K562 (cell line): ENCODE measurements around the gene HOXA5. TPM values are rescaled to one million over a fixed set of nuclear protein-coding genes. Genes with fewer than 3 reads are reported as not detected.

Experiments used
- ATAC-seq: fragments of 200-7000 bp; cut with Tn5 transposase; 3 replicates; pipeline ENCODE4 v1.9.1; 2020; ENCODE audit warnings: moderate library complexity
- BruUV-seq: library from RNA; stranded (reverse); fragments of 400-500 nt; replicated peaks from 2 replicates; lab custom pipeline; 2021; lab: Mats Ljungman, UMichigan
- CTCF ChIA-PET: fragments of 300-600 bp; formaldehyde crosslinking; extraction: SDS; loops from one replicate; lab custom pipeline; 2021; ENCODE audit warnings: low intra/inter-chr PET ratio; lab: Yijun Ruan, JAX
- POLR2A ChIA-PET: fragments of 300-600, 350-650 bp; sonication (Branson Sonifier 250); formaldehyde crosslinking; extraction: SDS; loops from one replicate; lab custom pipeline; 2021; ENCODE audit warnings: antibody characterized with exemption, inconsistent platforms; lab: Yijun Ruan, JAX
- DNase-seq, 4 experiments: peaks; one replicate each; pipeline versions ENCODE4 v3.0.0 to v3.0.0-alpha.2; 2011 to 2018; ENCODE audit warnings: low spot score in 3 of 4, mixed read lengths in 3 of 4; ENCODE audit errors: extremely low read depth in 1 of 4
- FAIRE-seq: peaks from 2 replicates; lab custom pipeline; 2011; peaks lifted over from hg19 to GRCh38; lab: Jason Lieb, UNC
- H2AFZ ChIP-seq: 2 replicates; pipeline ENCODE4 v1.6.0; 2011; ENCODE audit warnings: low read depth, low read length, control low read depth, inconsistent platforms
- H3K27ac ChIP-seq: fragments of 200-600 bp; 3 replicates; pipeline ENCODE4 v1.8.0; 2011; ENCODE audit warnings: low read depth, mild to moderate bottlenecking, control low read depth, inconsistent platforms, low read length, moderate library complexity, mixed read lengths; ENCODE audit errors: extremely low read depth
- H3K27me3 ChIP-seq, 2 experiments: fragments of 300-600 bp in 1 of 2; 2 replicates in 1 of 2; 3 replicates in 1 of 2; pipeline versions ENCODE4 v1.6.0 to v1.8.0; 2011; ENCODE audit warnings: inconsistent platforms in 2 of 2, low read length in 2 of 2, mild to moderate bottlenecking in 1 of 2, mixed read lengths in 1 of 2, moderate library complexity in 1 of 2; ENCODE audit not compliant: control insufficient read depth in 2 of 2, insufficient read depth in 2 of 2
- H3K36me3 ChIP-seq: fragments of 300-600 bp; 3 replicates; pipeline ENCODE4 v1.8.0; 2011; ENCODE audit warnings: mild to moderate bottlenecking, low read length, inconsistent platforms; ENCODE audit not compliant: control insufficient read depth, insufficient read depth
- H3K4me1 ChIP-seq, 2 experiments: fragments of 200-600 bp in 1 of 2; replicated peaks in 1 of 2; 2 replicates in 1 of 2; 3 replicates in 1 of 2; pipeline versions ENCODE4 v1.5.1 to v1.8.0; 2011; ENCODE audit warnings: inconsistent platforms in 2 of 2, low read length in 2 of 2, mild to moderate bottlenecking in 1 of 2, mixed read lengths in 1 of 2, moderate library complexity in 1 of 2; ENCODE audit not compliant: control insufficient read depth in 2 of 2, insufficient read depth in 2 of 2
- H3K4me2 ChIP-seq: 2 replicates; pipeline ENCODE4 v1.6.1; 2011; ENCODE audit warnings: low read length, control low read depth, inconsistent platforms, mixed read lengths; ENCODE audit not compliant: insufficient read depth
- H3K4me3 ChIP-seq: fragments of 200-600 bp; sonication (generic), shearing (Covaris generic); 2 replicates; pipeline ENCODE4 v1.5.1; 2016; ENCODE audit warnings: control low read depth, inconsistent platforms
- H3K79me2 ChIP-seq: fragments of 200-600 bp; 3 replicates; pipeline ENCODE4 v1.8.0; 2011; ENCODE audit warnings: low read length, inconsistent platforms; ENCODE audit not compliant: control insufficient read depth, insufficient read depth
- H3K9ac ChIP-seq, 2 experiments: 2 replicates each; pipeline versions ENCODE4 v1.6.0 to v1.6.1; 2011; ENCODE audit warnings: low read depth in 2 of 2, low read length in 2 of 2, control low read depth in 1 of 2, inconsistent platforms in 1 of 2, mild to moderate bottlenecking in 1 of 2, mixed read lengths in 1 of 2; ENCODE audit not compliant: insufficient read depth in 1 of 2
- H3K9me1 ChIP-seq: one replicate; pipeline ENCODE4 v1.6.0; 2011; ENCODE audit warnings: inconsistent platforms, mild to moderate bottlenecking, low read length, moderate library complexity; ENCODE audit not compliant: control insufficient read depth, insufficient read depth
- H3K9me3 ChIP-seq: replicated peaks from 2 replicates; pipeline ENCODE4 v1.5.1; 2011; ENCODE audit warnings: low read depth, low read length, inconsistent platforms; ENCODE audit not compliant: control insufficient read depth, insufficient read depth
- H4K20me1 ChIP-seq: replicated peaks from 2 replicates; pipeline ENCODE4 v1.6.1; 2011; ENCODE audit warnings: low read length, inconsistent platforms, mixed read lengths; ENCODE audit not compliant: control insufficient read depth, insufficient read depth
- GATA2 ChIP-seq: sonication (generic); formaldehyde crosslinking; IDR thresholded peaks from 2 replicates; pipeline ENCODE4 v1.4.0; 2020; ENCODE audit warnings: mild to moderate bottlenecking, missing genetic modification reagents
- NBN ChIP-seq: fragments of 450-650 bp; IDR thresholded peaks from 2 replicates; pipeline ENCODE4 v1.6.1; 2016; ENCODE audit warnings: low read depth, mild to moderate bottlenecking
- PHB2 ChIP-seq: fragments of 450-650 bp; IDR thresholded peaks from 2 replicates; pipeline ENCODE4 v1.6.1; 2017; ENCODE audit warnings: low read depth
- USF2 ChIP-seq: sonication (generic); formaldehyde crosslinking; IDR thresholded peaks from 2 replicates; pipeline ENCODE4 v1.5.0; 2020; ENCODE audit warnings: missing genetic modification reagents
- WGBS: fragments of 100-300 bp; shearing (Covaris generic); methylation state at CpG from one replicate; pipeline ENCODE4 v1.1.6; 2016; ENCODE audit warnings: low coverage, mixed read lengths; ENCODE audit not compliant: insufficient coverage; ENCODE audit errors: missing lambda C conversion rate; 5-methylcytosine and 5-hydroxymethylcytosine counted together
- in situ Hi-C: fragments of 300-500 bp; cut with MboI; formaldehyde crosslinking; loops from 4 replicates; pipeline ENCODE4 v1.15.0; 2018; ENCODE audit warnings: inconsistent platforms, mixed read lengths
- intact Hi-C: fragments of 100-400 bp; cut with micrococcal nuclease; formaldehyde crosslinking; loops from 2 replicates; pipeline ENCODE4 v1.14.2; 2022
- polyA plus RNA-seq, 8 experiments: library from polyadenylated mRNA; depleted of rRNA in 4 of 8; stranded (reverse) in 5 of 8; unstranded in 3 of 8; fragments of >200 nt; fragmentation: Nextera tagmentation in 2 of 8; fragmentation: Illumina TruSeq in 1 of 8; extraction: Ambion mirVana in 2 of 8; extraction: Trizol in 1 of 8; gene quantifications; 2 replicates each; pipeline versions ENCODE4 v1.2.1 to v1.2.3, GENCODE V29; 2011 to 2014; ENCODE audit warnings: inconsistent platforms in 1 of 8, missing spikeins in 1 of 8
- total RNA-seq, 7 experiments: library from RNA; depleted of rRNA in 6 of 7; stranded (reverse); fragments of >200 nt in 6 of 7; fragmentation: Illumina TruSeq in 2 of 7; extraction: Trizol in 2 of 7; gene quantifications; 2 replicates each; pipeline versions ENCODE4 v1.2.1 to v1.2.3, GENCODE V29; 2011 to 2021; ENCODE audit warnings: low replicate concordance in 1 of 7

Gene HOXA5
- total and polyA plus RNA-seq, 9 of the 15 experiments (the other 6 are each of a cell fraction or from before 2014, with no cell fraction given) = 0.13 TPM; not detected in 8

- no peak for TF ChIP-seq NBN
- TF ChIP-seq, all 486 proteins: peak for 0
Observed at GRCh38 chr7:27156916-27157701, 13.6 kb upstream of the HOXA5 start (continued).

GRCh38 chr7:27156508-27156898 is 13.0 kb upstream of the HOXA5 start, which contains the start of gene HOXA7:
HOXA7 (minus strand) TSS chr7:27156675; CDS start chr7:27156545, 130 bp downstream.
- FAIRE-seq = no peak
- H3K9ac ChIP-seq = no peak within 1 kb of the TSS

More at GRCh38 chr7:27156508-27156898, 13.0 kb upstream of the HOXA5 start, which contains the start of gene HOXA7:
- ATAC-seq = no peak
- no peak within 1 kb of the TSS for H2AFZ ChIP-seq
- no peak within 1 kb of the TSS for H3K4me3 ChIP-seq
- WGBS = 25% methylated on average over 17 of the region's 33 CpGs
- ChIA-PET CTCF (interaction anchor here (0.6 kb wide), 1 partner anchor 462 kb away, joined by 3 read pairs; no protein-coding TSS in a partner anchor), POLR2A (interaction anchor here (0.6 kb wide), 1 partner anchor 509 kb away, joined by 4 read pairs; no protein-coding TSS in a partner anchor)
- intact Hi-C loops = no loop called here
- H3K36me3 ChIP-seq = no peaks in the 10 kb centered on the region
- H3K27me3 ChIP-seq = peaks cover 21 to 84% of the 10 kb centered on the region in 2 experiments; a peak in 4 of 5 replicates
- in situ Hi-C loops = loop anchor here (25.0 kb wide), 3 partner anchors 644 to 1269 kb away; no protein-coding TSS in a partner anchor
- no TSS peak for BruUV-seq
- peaks cover 0 to 16% of the 10 kb centered on the region in 2 experiments; a peak in 2 of 5 replicates for H3K4me1 ChIP-seq
- H3K4me2 ChIP-seq = no peak within 1 kb of the TSS
- H4K20me1 ChIP-seq = no peaks in the 10 kb centered on the region
- DNase-seq = no peak
- TF ChIP-seq USF2 (CRISPR knock-in tag) (peak; percentile 6; the same call in 1 of the 2 replicates), PHB2 (no peak), GATA2 (CRISPR knock-in tag) (no peak)
- no peaks in the 10 kb centered on the region for H3K9me1 ChIP-seq
- H3K9me3 ChIP-seq = no peaks in the 10 kb centered on the region
- H3K79me2 ChIP-seq = no peaks in the 10 kb centered on the region
- H3K27ac ChIP-seq = no peak within 1 kb of the TSS
